Endodermal cell (in vitro differentiated cells): ENCODE data around the gene TAP2. TPM values are rescaled to one million over a fixed set of nuclear protein-coding genes. Genes with fewer than 3 reads are reported as not detected.

Experiments
- DNase-seq: peaks from one replicate; pipeline ENCODE4 v3.0.0-alpha.2; 2017
- H3K27ac ChIP-seq: 2 replicates; pipeline ENCODE4 v1.5.1; 2013; ENCODE audit warnings: mild to moderate bottlenecking, low read depth, low read length, moderate library complexity
- H3K27me3 ChIP-seq: 2 replicates; pipeline ENCODE4 v1.6.1; 2013; ENCODE audit warnings: mild to moderate bottlenecking, low read length, moderate library complexity; ENCODE audit not compliant: insufficient read depth, control insufficient read depth, poor library complexity, severe bottlenecking
- H3K36me3 ChIP-seq: 2 replicates; pipeline ENCODE4 v1.7.0; 2013; ENCODE audit warnings: mild to moderate bottlenecking, low read length, moderate library complexity; ENCODE audit not compliant: control insufficient read depth, insufficient read depth
- H3K4me1 ChIP-seq: one replicate; pipeline ENCODE4 v1.7.0; 2013; ENCODE audit warnings: low read length; ENCODE audit not compliant: control insufficient read depth, insufficient read depth
- H3K4me3 ChIP-seq: 2 replicates; pipeline ENCODE4 v1.5.1; 2013; ENCODE audit warnings: mild to moderate bottlenecking, low read length, moderate library complexity
- H3K9ac ChIP-seq: 2 replicates; pipeline ENCODE4 v1.6.1; 2013; ENCODE audit warnings: mild to moderate bottlenecking, low read length, moderate library complexity; ENCODE audit not compliant: poor library complexity, severe bottlenecking; ENCODE audit errors: extremely low read depth
- H3K9me3 ChIP-seq: 2 replicates; pipeline ENCODE4 v1.6.1; 2013; ENCODE audit warnings: mild to moderate bottlenecking, low read length, moderate library complexity; ENCODE audit not compliant: control insufficient read depth
- H3K27ac Mint-ChIP-seq: 2 replicates; pipeline ENCODE4 v1.8.0; 2020; ENCODE audit warnings: mixed read lengths
- H3K27me3 Mint-ChIP-seq: 2 replicates; pipeline ENCODE4 v1.8.0; 2021; ENCODE audit warnings: mild to moderate bottlenecking, mixed read lengths; ENCODE audit not compliant: insufficient read depth
- H3K36me3 Mint-ChIP-seq: 2 replicates; pipeline ENCODE4 v1.8.0; 2020; ENCODE audit warnings: low read depth, mixed read lengths
- H3K4me1 Mint-ChIP-seq: 2 replicates; pipeline ENCODE4 v1.8.0; 2020; ENCODE audit warnings: mixed read lengths
- H3K4me3 Mint-ChIP-seq: 2 replicates; pipeline ENCODE4 v1.8.0; 2020; ENCODE audit warnings: mild to moderate bottlenecking, moderate library complexity, mixed read lengths
- H3K9me3 Mint-ChIP-seq: 2 replicates; pipeline ENCODE4 v1.8.0; 2020; ENCODE audit warnings: mild to moderate bottlenecking, mixed read lengths
- WGBS, 2 experiments: methylation state at CpG; one replicate each; pipeline versions ENCODE4 v1.1.5 to v1.1.7; 2013; ENCODE audit warnings: missing lambda C conversion rate in 2 of 2, mixed read lengths in 1 of 2; ENCODE audit not compliant: insufficient coverage in 1 of 2, insufficient read length in 1 of 2; 5-methylcytosine and 5-hydroxymethylcytosine counted together
- total RNA-seq, 2 donors: library from RNA; stranded (reverse); fragmentation: NEBNext Ultra II Directional in 1 of 2; extraction: Animal tissue kit (Norgen Biotek cat#: 25700) in 1 of 2; gene quantifications; 2 replicates in 1 of 2; 3 replicates in 1 of 2; pipeline ENCODE4 v1.2.1, GENCODE V29; 2021
- TF ChIP-seq, protein P1 (sequence below): fragments of 200-600 bp; sonication (generic); conservative IDR thresholded peaks from 2 replicates; pipeline ENCODE4 v1.5.0; 2021; ENCODE audit warnings: antibody characterized with exemption, mild to moderate bottlenecking

TAP2 gene
- total RNA-seq, 2 donors from 2014 or later = 3.4 to 6.6 TPM

DNA sequence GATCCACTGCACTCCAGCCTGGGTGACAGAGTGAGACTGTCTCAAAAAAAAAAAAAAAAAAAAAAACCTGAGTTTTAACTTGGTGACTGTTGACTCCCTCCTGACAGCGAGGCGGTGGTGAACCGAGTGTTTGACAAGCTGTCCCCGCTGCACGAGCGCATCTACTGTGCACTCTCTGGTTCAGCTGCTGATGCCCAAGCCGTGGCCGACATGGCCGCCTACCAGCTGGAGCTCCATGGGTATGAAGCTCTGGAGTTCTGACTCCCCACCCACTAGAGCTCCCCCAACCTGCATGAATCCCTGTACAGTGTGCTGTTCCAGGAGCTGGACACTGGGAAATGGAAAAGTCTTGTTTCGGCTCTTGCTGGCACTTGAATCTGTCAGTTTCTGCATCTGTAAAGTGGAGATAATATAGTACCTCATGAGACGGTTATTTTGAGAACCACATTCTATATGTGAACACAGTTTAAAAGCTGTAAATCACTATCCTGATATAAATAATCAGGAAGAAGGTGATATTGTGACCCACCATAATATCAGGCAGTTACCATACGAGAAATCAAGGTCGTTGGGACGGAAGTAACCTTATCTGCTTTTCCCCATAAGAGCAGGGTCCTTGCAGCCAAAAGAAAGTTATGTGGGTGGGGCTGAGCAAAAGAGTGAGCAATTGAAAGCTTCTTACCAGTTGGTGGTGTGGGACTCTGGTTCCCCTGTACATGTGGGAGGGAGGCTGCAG is 18.8 kb upstream of the TAP2 start:
- H3K4me3 Mint-ChIP-seq = no peak overlapping the region
- Histone ChIP-seq H3K9me3 (no peaks in the 10 kb centered on the region), H3K4me3 (no peak overlapping the region), H3K4me1 (no peaks in the 10 kb centered on the region), H3K27ac (no peak overlapping the region), H3K27me3 (peaks cover 74% of the 10 kb centered on the region), H3K36me3 (no peaks in the 10 kb centered on the region), H3K9ac (no peak overlapping the region)
- no peak overlapping the region for H3K27ac Mint-ChIP-seq
- TF ChIP-seq, protein P1, sequence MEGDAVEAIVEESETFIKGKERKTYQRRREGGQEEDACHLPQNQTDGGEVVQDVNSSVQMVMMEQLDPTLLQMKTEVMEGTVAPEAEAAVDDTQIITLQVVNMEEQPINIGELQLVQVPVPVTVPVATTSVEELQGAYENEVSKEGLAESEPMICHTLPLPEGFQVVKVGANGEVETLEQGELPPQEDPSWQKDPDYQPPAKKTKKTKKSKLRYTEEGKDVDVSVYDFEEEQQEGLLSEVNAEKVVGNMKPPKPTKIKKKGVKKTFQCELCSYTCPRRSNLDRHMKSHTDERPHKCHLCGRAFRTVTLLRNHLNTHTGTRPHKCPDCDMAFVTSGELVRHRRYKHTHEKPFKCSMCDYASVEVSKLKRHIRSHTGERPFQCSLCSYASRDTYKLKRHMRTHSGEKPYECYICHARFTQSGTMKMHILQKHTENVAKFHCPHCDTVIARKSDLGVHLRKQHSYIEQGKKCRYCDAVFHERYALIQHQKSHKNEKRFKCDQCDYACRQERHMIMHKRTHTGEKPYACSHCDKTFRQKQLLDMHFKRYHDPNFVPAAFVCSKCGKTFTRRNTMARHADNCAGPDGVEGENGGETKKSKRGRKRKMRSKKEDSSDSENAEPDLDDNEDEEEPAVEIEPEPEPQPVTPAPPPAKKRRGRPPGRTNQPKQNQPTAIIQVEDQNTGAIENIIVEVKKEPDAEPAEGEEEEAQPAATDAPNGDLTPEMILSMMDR = no peak
- H3K9me3 Mint-ChIP-seq = no peaks in the 10 kb centered on the region
- no peak for DNase-seq
- H3K27me3 Mint-ChIP-seq = peaks cover 66% of the 10 kb centered on the region
- WGBS, 2 experiments = 92 to 100% methylated on average over 6 to 14 of the region's 14 CpGs
- H3K4me1 Mint-ChIP-seq = peaks cover 7% of the 10 kb centered on the region
- no peaks in the 10 kb centered on the region for H3K36me3 Mint-ChIP-seq

DNA sequence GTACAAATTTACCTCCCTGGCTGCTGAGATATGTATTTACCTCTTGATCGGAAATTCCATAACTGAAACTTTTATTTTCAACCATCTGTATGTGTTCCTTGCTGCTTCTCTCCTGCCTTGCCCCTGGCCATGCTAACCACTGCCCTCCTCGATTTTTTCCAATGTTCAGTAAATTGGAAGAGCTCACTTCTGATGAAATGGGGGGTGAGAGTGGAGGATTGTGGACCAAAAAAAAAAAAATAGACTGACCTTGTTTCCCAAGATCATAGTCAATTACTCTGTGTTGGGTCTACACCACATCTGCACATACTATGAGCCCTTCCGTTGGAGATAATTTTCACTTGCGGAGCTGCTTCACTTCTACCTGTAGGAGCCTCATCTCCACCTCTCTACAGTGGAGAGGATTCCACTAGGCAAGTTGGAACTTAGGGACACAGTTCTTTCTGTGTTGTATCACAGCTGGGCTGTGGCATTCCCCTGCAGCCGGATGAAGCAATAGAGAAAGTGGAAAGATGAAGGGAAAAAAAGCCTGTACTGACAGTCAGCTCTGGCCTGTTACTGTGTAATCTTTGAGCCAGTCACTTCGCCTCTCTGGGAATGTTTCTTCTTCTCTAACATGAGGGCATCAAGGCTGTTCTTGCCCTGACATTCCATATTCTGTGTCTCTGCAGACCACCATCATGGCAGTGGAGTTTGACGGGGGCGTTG is 17.1 kb upstream of the TAP2 start:
- H3K9me3 ChIP-seq = no peaks in the 10 kb centered on the region
- no peak for DNase-seq
- H3K4me3 Mint-ChIP-seq = no peak overlapping the region
- H3K27me3 ChIP-seq = peaks cover 91% of the 10 kb centered on the region
- TF ChIP-seq, protein P1 = no peak
- no peaks in the 10 kb centered on the region for H3K4me1 ChIP-seq
- peaks cover 83% of the 10 kb centered on the region for H3K27me3 Mint-ChIP-seq
- 83 to 88% methylated on average over 5 to 8 of the region's 8 CpGs for whole genome bisulfite sequencing, 2 experiments
- H3K4me3 ChIP-seq = no peak overlapping the region
- no peak overlapping the region for H3K9ac ChIP-seq
- no peaks in the 10 kb centered on the region for H3K36me3 ChIP-seq
- H3K9me3 Mint-ChIP-seq = no peaks in the 10 kb centered on the region
- H3K4me1 Mint-ChIP-seq = peaks cover 6% of the 10 kb centered on the region
- no peaks in the 10 kb centered on the region for H3K36me3 Mint-ChIP-seq
- H3K27ac Mint-ChIP-seq = no peak overlapping the region
- no peak overlapping the region for H3K27ac ChIP-seq

DNA sequence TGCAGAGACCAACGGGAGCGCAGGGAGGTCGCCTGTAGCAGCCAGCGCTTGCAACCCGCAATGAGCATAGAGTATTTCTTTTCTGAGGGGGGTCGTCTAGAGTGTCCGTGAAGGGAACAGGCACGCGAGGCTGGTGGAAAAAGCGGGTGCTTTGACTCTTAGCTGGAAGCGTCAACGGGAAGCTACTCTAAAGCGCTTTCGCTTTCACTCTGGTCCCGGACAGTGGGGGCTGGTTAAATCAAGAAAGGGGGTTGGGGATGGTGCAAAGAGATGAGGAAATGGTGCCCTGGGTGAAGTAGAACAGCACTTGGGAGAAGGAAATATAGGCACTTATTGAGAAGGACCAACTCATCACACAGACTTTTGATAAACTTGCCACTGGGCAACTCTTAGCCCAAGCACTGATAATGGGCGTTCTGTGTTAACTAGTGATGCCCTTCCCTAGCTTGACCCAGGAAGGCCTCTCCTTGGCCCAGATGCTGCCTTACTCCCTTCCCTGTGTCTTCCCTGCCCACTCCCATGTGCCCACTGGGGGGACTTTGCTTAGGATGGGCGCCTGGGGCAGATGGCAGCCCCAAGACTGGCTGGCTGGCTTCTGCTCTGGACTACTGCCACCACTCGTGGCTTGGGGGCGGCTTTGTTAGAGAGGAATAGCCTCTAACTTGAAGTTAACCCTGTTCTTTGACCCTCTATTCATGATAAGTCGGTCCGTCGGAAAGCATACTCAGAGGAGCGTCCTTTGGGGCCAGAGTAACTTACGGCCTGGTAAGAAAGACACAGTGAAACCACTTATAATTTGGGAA is 16.0 kb upstream of the TAP2 start:
- Mint-ChIP-seq H3K27ac (no peak overlapping the region), H3K9me3 (no peaks in the 10 kb centered on the region), H3K4me3 (peak overlapping the region; percentile 68), H3K27me3 (peaks cover 93% of the 10 kb centered on the region), H3K36me3 (no peaks in the 10 kb centered on the region), H3K4me1 (peaks cover 6% of the 10 kb centered on the region)
- Histone ChIP-seq H3K27me3 (peaks cover 97% of the 10 kb centered on the region), H3K4me1 (no peaks in the 10 kb centered on the region), H3K36me3 (no peaks in the 10 kb centered on the region), H3K9ac (no peak overlapping the region), H3K9me3 (no peaks in the 10 kb centered on the region), H3K27ac (no peak overlapping the region), H3K4me3 (peak overlapping the region; percentile 47)
- 40 to 53% methylated on average over 10 to 24 of the region's 24 CpGs for WGBS, 2 experiments
- TF ChIP-seq, protein P1 = no peak
- no peak for DNase-seq
